Cardiac septum (tissue), 1 donor: ENCODE measurements around the gene NPY4R. TPM values are rescaled to one million over a fixed set of nuclear protein-coding genes. Genes with fewer than 3 reads are reported as not detected.
"Not testable (repeated sequence)": the region's sequence is repeated elsewhere in the genome, so short reads cannot be mapped to it uniquely, and the experiment has no call there.

Experiments used
- DNase-seq: peaks from one replicate; pipeline ENCODE4 v3.0.0-alpha.2; 2020; ENCODE audit warnings: low spot score
- intact Hi-C: fragments of 100-400 bp; cut with DNase I; formaldehyde crosslinking; loops from one replicate; pipeline ENCODE4 v1.14.0; 2022
- long read RNA-seq: library from polyadenylated mRNA; unstranded; transcript quantifications from one replicate; pipeline ENCODE4 v2.0.0, GENCODE V29; 2021
- total RNA-seq: library from RNA; stranded (reverse); fragmentation: NEBNext Ultra II Directional; extraction: Animal tissue kit (Norgen Biotek cat#: 25700); gene quantifications from one replicate; pipeline ENCODE4 v1.2.1, GENCODE V29; 2021
- donor health status: DM: no; HTN: no; CAD: no.

The NPY4R gene
- not detected for total RNA-seq
- long read RNA-seq, result 0 reads

GRCh38 chr10:46465765-46466164 is at the start of gene NPY4R:
Gene NPY4R (minus strand): TSS chr10:46465958. CDS start chr10:46462635, 3,323 bp downstream.
- DNase-seq, intact Hi-C loops: not testable (repeated sequence)

GRCh38 chr10:46515366-46515765 is 49.6 kb upstream of the NPY4R start:
- intact Hi-C loops, result no loop called here
- DNase-seq, result no peak

DNA sequence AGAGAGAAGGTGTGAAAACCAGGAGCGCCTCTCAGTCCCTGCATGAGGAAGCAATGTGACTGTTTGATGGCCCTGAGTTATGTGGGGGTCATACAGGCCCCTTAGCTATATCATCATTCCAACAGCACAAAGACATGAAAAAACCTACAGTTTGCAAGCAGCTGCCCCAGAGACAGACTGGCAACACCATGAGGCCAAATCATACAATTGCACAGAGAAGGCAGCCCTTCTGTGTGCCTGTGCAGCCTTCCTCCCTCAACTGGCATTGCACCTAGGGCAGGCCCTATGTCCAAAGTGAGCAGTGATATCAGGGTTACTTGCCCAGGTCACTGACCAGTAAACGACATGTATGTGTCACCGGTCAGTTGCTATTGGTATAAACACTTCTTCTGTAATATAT is 49.1 kb upstream of the NPY4R start:
- intact Hi-C loops, result no loop called here
- DNase-seq, result peak; percentile 68

DNA sequence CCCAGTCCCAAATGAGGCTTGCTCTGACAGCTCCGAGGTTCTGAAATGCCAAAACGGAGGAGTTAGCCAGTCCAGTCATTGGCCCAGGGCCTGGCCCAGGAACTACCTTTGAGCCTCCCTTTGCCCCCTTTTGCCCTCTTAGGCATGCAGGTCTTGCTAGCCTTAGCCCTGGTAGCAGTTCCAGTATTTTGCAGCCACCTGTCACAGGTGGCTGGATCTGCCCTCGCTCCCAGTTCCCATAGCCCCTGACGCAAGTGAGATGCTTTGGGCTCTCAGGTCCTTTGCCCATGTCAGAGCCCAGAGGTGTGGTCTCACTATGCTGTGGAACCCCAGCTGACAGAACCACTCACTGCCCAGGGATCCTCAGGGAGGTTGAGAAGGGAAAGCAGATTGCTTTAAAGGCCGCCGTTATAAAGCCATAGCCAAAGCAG is 48.7 kb upstream of the NPY4R start:
- intact Hi-C loops, result no loop called here
- DNase-seq, result peak; percentile 76

GRCh38 chr10:46513333-46513732 is 47.6 kb upstream of the NPY4R start:
- DNase-seq, intact Hi-C loops: not testable (repeated sequence)

DNA sequence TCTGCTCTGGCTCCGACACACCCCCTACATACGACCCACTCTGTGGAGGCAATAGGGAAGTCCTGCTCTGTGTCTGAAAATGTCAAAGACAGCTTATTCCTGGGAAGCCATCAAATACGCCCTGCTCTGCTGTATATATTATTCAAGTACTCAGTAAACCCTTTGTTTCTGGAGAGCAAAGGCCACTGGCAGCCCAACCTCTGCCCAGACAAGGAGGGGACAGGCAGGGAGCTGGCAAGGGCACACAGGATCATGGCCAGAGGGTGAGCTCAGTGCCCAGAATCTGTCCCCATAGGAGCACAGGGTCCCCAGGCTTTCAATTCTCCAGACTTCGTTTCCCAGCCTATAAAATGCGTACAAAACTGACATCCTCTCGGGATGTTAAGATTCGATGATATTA is 47.0 kb upstream of the NPY4R start:
- DNase-seq, intact Hi-C loops: not testable (repeated sequence)

- DNase-seq, intact Hi-C loops: not testable (repeated sequence)
Measured at GRCh38 chr10:46512002-46512401, 46.2 kb upstream of the NPY4R start.

- DNase-seq, intact Hi-C loops: not testable (repeated sequence)
Measured at GRCh38 chr10:46499990-46500389, 34.2 kb upstream of the NPY4R start.

DNA sequence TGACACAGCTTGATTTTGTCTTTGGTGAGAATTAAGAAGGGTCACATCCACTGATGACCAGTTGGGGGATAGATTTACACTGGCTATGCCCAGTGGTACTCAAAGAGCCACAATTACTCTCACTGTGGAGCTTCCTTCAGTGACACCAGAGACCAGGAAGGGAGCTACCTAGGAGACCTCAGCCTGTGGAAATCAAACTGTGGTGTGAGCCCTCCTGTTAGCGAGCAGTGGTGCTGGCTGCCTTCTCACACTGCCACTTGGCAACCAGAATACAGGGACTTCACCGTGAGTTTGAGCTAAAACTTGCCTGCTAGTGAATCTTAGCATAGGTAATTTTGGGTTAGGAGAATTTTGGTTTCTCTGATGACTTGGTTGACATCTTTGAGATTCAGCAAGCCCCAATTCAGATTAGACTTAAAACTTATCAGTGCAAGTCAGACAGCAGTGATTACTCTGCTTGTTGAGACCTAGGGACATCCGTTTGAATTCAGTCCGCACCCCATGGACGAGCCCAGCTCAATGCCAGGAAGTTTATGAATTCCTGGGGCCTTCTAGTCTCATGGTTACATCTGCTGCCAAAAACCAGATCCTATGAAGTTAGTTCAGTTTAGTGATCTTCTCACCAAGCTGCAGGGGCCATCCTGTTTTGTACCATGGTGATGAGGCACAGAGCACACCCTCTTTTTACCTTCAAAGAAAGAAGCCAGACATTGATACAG is 33.4 kb upstream of the NPY4R start:
- peak; percentile 27 for DNase-seq
- intact Hi-C loops, result not testable (repeated sequence)

GRCh38 chr10:46497878-46498277 is 32.1 kb upstream of the NPY4R start:
- DNase-seq, result not testable (repeated sequence)

GRCh38 chr10:46497401-46497800 is 31.6 kb upstream of the NPY4R start:
- DNase-seq, intact Hi-C loops: not testable (repeated sequence)

More at GRCh38 chr10:46497878-46498277, 32.1 kb upstream of the NPY4R start:
- intact Hi-C loops, result not testable (repeated sequence)

GRCh38 chr10:46491364-46492114 is 25.8 kb upstream of the NPY4R start:
- intact Hi-C loops, result not testable (repeated sequence)

DNA sequence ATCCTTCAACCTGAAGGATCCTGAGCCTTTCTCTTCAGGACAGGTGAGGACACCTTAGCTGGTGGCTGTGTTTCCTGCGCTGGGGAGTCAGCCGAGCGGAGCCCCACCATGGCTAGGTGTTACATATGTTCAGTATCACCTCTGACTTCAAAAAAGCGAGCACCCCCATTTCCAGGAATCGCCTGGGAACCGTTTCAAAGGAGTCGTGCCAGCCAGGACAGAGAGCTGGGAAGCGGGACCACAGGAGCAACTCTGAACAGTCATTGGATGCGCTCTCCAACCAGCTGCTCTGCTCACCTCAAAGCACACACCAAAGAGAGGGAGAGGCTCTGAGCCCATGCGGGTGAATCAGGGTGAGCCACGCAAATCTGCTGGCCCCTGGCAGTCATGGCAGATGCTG is 24.5 kb upstream of the NPY4R start:
- intact Hi-C loops, result not testable (repeated sequence)
- DNase-seq, result peak; percentile 39

More at GRCh38 chr10:46491364-46492114, 25.8 kb upstream of the NPY4R start:
- DNase-seq, result peak; percentile 47

DNA sequence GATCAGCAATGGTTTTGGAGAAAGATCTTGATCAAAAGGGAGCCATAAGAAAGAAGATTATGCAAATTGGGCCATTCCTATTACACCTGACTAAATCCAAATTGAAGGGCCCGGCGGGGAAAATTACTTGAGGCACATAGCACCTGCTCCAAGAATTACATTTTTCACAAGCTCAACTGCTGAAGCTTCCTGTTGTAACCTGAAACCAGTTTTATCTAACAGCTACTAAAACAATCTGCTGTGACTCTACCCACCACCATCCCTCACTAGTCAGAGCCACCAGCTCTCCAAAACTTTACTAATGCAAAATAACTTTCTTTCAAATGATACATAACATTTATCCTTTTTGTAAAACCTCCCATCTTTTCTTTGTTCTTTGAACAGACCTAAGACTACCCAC is 20.7 kb upstream of the NPY4R start:
- intact Hi-C loops, DNase-seq: not testable (repeated sequence)

- DNase-seq, intact Hi-C loops: not testable (repeated sequence)
Measured at GRCh38 chr10:46474746-46475320, 9.1 kb upstream of the NPY4R start.

- intact Hi-C loops, DNase-seq: not testable (repeated sequence)
Measured at GRCh38 chr10:46473758-46474157, 8.0 kb upstream of the NPY4R start.

DNA sequence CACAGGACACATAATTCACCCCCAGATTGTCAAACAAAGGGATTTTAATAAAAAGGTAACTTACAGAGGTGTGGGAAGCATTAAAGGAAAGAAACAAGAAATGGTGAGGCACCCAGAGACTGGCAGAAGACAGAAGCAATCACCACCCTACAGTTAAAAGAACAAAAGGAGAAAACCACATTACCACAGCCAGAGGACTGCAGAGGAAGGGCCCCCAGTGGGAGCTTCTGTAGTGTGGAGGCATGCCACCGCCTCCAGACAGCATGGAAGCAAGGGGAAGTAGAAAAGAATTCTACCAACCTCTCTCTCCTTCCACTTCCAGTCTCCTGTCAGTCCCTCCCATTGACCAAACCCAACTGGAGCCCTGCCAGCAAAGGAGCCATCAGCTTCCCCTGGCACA is 4.4 kb upstream of the NPY4R start:
- DNase-seq, intact Hi-C loops: not testable (repeated sequence)

GRCh38 chr10:46468119-46468809 is 2.5 kb upstream of the NPY4R start:
- intact Hi-C loops, DNase-seq: not testable (repeated sequence)

DNA sequence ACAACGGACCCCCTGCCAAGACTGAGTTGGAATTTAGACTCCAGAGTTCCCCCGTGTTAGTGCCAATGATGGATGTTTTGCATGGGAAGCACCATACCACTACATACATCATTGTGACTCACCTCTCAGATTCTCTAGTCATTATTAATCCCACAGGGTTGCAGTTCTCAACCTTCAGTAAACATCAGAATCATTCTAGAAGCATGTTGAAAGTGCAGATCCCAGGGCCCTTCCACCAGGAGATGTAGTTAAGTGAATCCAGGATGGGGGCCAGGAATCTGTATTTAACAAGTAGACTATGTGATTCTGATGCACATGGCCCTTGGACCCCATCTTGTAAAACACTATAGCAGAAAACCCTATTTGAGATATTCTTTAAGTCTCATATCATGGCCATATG is 2.1 kb downstream of the NPY4R start:
- intact Hi-C loops, DNase-seq: not testable (repeated sequence)

- intact Hi-C loops, DNase-seq: not testable (repeated sequence)
Measured at GRCh38 chr10:46462276-46462675, 3.5 kb downstream of the NPY4R start.
